Astrocyte of the cerebellum (primary cell): Measurements from ENCODE around the gene ADAMTS17.

Experiments
- DNase-seq: peaks from one replicate; pipeline ENCODE4 v3.0.0-alpha.2; 2011; ENCODE audit warnings: low read depth
- H3K4me3 ChIP-seq: 2 replicates; pipeline ENCODE4 v1.5.1; 2011; ENCODE audit warnings: mild to moderate bottlenecking, low read depth, low read length, moderate library complexity
- CTCF ChIP-seq: IDR thresholded peaks from 2 replicates; pipeline ENCODE4 v1.5.1; 2012; ENCODE audit warnings: low read length, low read depth, moderate library complexity, mild to moderate bottlenecking; ENCODE audit errors: missing control alignments
- in situ Hi-C: cut with HindIII; loops from 2 replicates; pipeline ENCODE4 v1.10.0; 2017; ENCODE audit warnings: low sequenced_read_pairs

ADAMTS17 gene

GRCh38 chr15:100281096-100281917 is 60.5 kb downstream of the ADAMTS17 start:
- TF ChIP-seq CTCF, result no peak
- DNase-seq, result no peak
- no peak overlapping the region for H3K4me3 ChIP-seq
- in situ Hi-C loops, result no loop called here

GRCh38 chr15:100279849-100280248 is 61.9 kb downstream of the ADAMTS17 start:
- no peak for TF ChIP-seq CTCF
- no peak overlapping the region for H3K4me3 ChIP-seq
- DNase-seq, result no peak
- in situ Hi-C loops, result no loop called here

GRCh38 chr15:100279446-100279845 is 62.3 kb downstream of the ADAMTS17 start:
- H3K4me3 ChIP-seq, result no peak overlapping the region
- no peak for DNase-seq
- no peak for TF ChIP-seq CTCF
- in situ Hi-C loops, result no loop called here

- no peak for TF ChIP-seq CTCF
- no peak overlapping the region for H3K4me3 ChIP-seq
- DNase-seq, result no peak
- in situ Hi-C loops, result no loop called here
These were observed 63.0 kb downstream of the ADAMTS17 start for GRCh38 chr15:100278596-100279380.

- no peak overlapping the region for H3K4me3 ChIP-seq
- DNase-seq, result no peak
- TF ChIP-seq CTCF, result no peak
- in situ Hi-C loops, result no loop called here
These were observed 64.5 kb downstream of the ADAMTS17 start for GRCh38 chr15:100277087-100277855.

GRCh38 chr15:100276506-100276905 is 65.3 kb downstream of the ADAMTS17 start:
- in situ Hi-C loops, result no loop called here
- no peak for DNase-seq
- no peak for TF ChIP-seq CTCF
- H3K4me3 ChIP-seq, result no peak overlapping the region
